NCI-H1105 (cell line): Measurements from ENCODE around the gene GALNS.
"Not testable (repeated sequence)": the region's sequence is repeated elsewhere in the genome, so short reads cannot be mapped to it uniquely, and the experiment has no call there.

ENCODE experiments used
- DNase-seq: peaks from one replicate; lab custom pipeline; 2025; lab: John Stamatoyannopoulos, UW

GALNS gene

GRCh38 chr16:88889702-88890352, 33.1 kb upstream of the GALNS start:
- not testable (repeated sequence) for DNase-seq

GRCh38 chr16:88888461-88889387, 32.0 kb upstream of the GALNS start:
- no peak for DNase-seq

- no peak for DNase-seq
These were observed 31.3 kb upstream of the GALNS start for GRCh38 chr16:88888057-88888456.

- no peak for DNase-seq
These were observed 30.2 kb upstream of the GALNS start for GRCh38 chr16:88886845-88887521.

- DNase-seq: no peak
These were observed 29.7 kb upstream of the GALNS start for GRCh38 chr16:88886420-88886844.

GRCh38 chr16:88885693-88886280, 29.0 kb upstream of the GALNS start:
- no peak for DNase-seq

GRCh38 chr16:88884569-88885271, 28.0 kb upstream of the GALNS start:
- DNase-seq: no peak

- DNase-seq: no peak
These were observed 27.2 kb upstream of the GALNS start for GRCh38 chr16:88883946-88884345.

GRCh38 chr16:88883117-88883895, 26.6 kb upstream of the GALNS start:
- DNase-seq: no peak

GRCh38 chr16:88882358-88883030, 25.7 kb upstream of the GALNS start:
- DNase-seq: no peak

GRCh38 chr16:88881675-88882357, 25.1 kb upstream of the GALNS start:
- DNase-seq: no peak

GRCh38 chr16:88881007-88881615, 24.4 kb upstream of the GALNS start:
- no peak for DNase-seq

- no peak for DNase-seq
These were observed 23.7 kb upstream of the GALNS start for GRCh38 chr16:88880226-88881006.

- DNase-seq: no peak
These were observed 23.0 kb upstream of the GALNS start for GRCh38 chr16:88879788-88880055.

GRCh38 chr16:88878967-88879787, 22.4 kb upstream of the GALNS start:
- DNase-seq: no peak

GRCh38 chr16:88878356-88878755, 21.6 kb upstream of the GALNS start:
- DNase-seq: no peak

GRCh38 chr16:88877564-88878289, 21.0 kb upstream of the GALNS start:
- no peak for DNase-seq
